Erythroblast (primary cell): ENCODE data around the gene CDH11.

Experiments used
- GATA1 ChIP-seq: IDR thresholded peaks from 2 replicates; pipeline ENCODE4 v1.6.1; 2011; ENCODE audit warnings: low read depth, mild to moderate bottlenecking, control low read depth, low read length, moderate library complexity
- POLR2A ChIP-seq: IDR thresholded peaks from 2 replicates; pipeline ENCODE4 v1.6.1; 2011; ENCODE audit warnings: mild to moderate bottlenecking, low read length

DNA sequence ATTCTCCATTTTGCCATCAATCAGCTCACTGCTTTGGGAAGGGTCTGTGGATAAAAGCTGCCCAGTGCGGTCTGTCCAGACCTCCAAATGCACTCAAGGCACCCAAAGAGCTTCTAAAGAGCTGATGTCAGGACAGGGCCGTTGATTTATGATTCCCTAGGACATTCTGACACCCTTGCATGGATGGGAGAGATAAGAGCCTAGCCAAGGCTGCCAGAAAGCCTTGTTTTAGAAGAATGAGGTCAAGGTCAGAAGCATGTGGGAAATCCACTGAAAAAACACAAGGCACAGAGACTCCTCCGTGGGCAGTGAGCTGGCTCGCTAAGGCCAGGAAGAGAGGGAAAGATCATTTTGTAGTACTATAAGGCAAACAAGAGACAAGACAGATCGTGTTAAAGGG lies 214.0 kb downstream of the CDH11 start:
- TF ChIP-seq POLR2A (no peak), GATA1 (no peak)
